ENCODE measurements around the gene TMC8.

DNA sequence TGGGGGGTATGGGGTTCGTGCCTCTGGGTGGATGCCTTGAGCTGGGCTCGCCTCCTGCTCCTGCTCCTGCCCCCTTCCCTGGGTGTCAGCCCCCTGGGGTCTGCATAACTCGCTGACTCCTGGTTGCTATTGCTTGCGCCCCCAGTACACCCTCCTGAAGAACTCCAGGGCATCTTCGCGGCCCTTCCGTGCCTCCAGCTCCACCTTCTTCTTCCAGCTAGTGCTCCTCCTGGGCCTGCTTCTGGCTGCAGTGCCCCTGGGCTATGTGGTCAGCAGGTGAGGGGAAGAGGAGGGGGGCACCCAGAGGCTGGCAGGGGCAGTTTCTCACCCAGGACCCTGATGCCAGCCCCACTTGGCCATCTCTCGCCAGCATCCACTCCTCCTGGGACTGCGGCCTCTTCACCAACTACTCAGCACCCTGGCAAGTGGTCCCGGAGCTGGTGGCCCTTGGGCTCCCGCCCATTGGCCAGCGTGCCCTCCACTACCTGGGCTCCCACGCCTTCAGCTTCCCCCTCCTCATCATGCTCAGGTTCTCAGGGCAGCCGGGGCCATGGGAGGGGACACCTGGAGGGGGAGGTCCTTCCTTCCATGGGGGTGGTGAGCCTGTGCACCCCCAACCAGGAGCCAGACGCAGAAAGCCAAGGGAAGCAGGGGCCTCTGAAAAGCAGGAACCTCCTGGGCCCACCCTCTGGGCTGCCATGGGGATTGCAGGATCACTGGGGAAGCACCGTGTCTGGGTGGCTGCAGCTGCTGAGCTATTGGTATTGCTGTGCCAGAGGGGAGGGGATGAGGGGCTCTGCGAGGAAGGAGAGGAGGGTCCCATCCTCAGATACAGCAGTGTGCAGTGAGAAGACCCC lies 7.9 kb downstream of the TMC8 start:
- TF ChIP-seq, protein P1, sequence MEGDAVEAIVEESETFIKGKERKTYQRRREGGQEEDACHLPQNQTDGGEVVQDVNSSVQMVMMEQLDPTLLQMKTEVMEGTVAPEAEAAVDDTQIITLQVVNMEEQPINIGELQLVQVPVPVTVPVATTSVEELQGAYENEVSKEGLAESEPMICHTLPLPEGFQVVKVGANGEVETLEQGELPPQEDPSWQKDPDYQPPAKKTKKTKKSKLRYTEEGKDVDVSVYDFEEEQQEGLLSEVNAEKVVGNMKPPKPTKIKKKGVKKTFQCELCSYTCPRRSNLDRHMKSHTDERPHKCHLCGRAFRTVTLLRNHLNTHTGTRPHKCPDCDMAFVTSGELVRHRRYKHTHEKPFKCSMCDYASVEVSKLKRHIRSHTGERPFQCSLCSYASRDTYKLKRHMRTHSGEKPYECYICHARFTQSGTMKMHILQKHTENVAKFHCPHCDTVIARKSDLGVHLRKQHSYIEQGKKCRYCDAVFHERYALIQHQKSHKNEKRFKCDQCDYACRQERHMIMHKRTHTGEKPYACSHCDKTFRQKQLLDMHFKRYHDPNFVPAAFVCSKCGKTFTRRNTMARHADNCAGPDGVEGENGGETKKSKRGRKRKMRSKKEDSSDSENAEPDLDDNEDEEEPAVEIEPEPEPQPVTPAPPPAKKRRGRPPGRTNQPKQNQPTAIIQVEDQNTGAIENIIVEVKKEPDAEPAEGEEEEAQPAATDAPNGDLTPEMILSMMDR (IDR thresholded peaks at IDR 0.05; ENCODE audit: insufficient read depth, low read length, poor library complexity, severe bottlenecking) = no peak
- TF ChIP-seq EZH2phosphoT487 (conservative IDR thresholded peaks at IDR 0.05; ENCODE audit: low read length) = no peak
